SK-N-MC (cell line): ENCODE measurements around the gene PURA.

Experiments used
- EZH2 ChIP-seq: fragments of 200-600 bp; sonication (generic); IDR thresholded peaks from one replicate; pipeline ENCODE4 v1.6.1; 2017; ENCODE audit warnings: antibody characterized with exemption
- POLR2AphosphoS5 ChIP-seq: IDR thresholded peaks from 2 replicates; pipeline ENCODE4 v1.6.1; 2012; ENCODE audit warnings: mild to moderate bottlenecking, low read depth, low read length, borderline replicate concordance

GRCh38 chr5:140146523-140146842 lies 32.6 kb downstream of the PURA start:
- TF ChIP-seq EZH2 (no peak), POLR2AphosphoS5 (no peak)
